ENCODE measurements around the gene ACY1. TPM values are rescaled to one million over a fixed set of nuclear protein-coding genes. Genes with fewer than 3 reads are reported as not detected.
A peak's percentile ranks its signal among the peaks of the same experiment; 100 is the strongest.

The ACY1 gene
- 18.0 TPM for polyA plus RNA-seq

GRCh38 chr3:51982838-51983577, at the start of gene ACY1:
ACY1 (plus strand) TSS chr3:51983535; CDS start chr3:51984065, 530 bp downstream.
- H3K9me3 Mint-ChIP-seq, result no peaks in the 10 kb centered on the region
- H3K27me3 Mint-ChIP-seq, result no peaks in the 10 kb centered on the region
- peak within 1 kb of the TSS; percentile 80 to 94 (median 85) for H3K27ac Mint-ChIP-seq
- H3K4me3 Mint-ChIP-seq, result peak within 1 kb of the TSS; percentile 68 to 93 (median 92)
- no peaks in the 10 kb centered on the region for H3K36me3 Mint-ChIP-seq
- peaks cover 3 to 13% (median 9%) of the 10 kb centered on the region in 3 donors for H3K4me1 Mint-ChIP-seq

DNA sequence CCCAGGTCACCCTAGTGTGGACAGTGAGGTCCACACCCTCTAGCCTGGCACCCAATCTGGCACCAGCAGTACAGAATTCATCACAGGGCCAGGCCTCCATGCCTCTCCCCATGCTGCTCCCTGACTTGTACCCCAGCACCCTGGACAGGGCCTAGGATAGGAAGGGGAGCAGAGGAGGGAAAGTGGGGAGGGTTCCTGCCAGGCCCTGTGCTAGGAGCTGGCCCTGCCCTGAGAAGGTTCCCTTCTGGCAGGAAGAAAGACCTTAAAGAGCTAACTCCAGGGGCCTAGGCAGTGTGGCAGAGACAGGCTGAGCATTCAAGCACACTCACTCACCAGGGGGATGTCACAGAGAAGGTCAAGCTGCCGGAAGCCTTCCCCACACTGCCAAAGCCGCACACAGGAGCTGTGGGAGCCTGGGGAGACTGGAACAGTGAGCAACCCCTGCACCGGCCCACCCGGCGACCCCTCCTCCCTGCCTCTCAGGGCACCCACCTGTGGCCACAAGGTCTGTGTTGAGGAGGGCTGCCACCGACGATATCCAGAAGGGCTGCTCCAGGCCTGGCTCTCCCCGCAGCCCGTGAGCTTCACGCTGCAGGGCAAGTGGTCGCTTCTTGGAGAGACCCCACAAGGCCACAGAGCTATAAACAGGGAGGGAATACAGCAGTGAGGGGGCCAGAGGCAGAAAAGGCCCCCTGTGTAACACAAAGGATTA, 49.0 kb upstream of the ACY1 start:
- Mint-ChIP-seq H3K27me3 (no peaks in the 10 kb centered on the region), H3K36me3 (peaks cover 6% of the 10 kb centered on the region), H3K27ac (no peak overlapping the region), H3K9me3 (peaks cover 0 to 2% (median 0%) of the 10 kb centered on the region in 3 donors), H3K4me3 (no peak overlapping the region), H3K4me1 (peaks cover 0 to 3% (median 3%) of the 10 kb centered on the region in 3 donors)

GRCh38 chr3:51934991-51935885, 48.1 kb upstream of the ACY1 start:
- H3K4me1 Mint-ChIP-seq, result peaks cover 0 to 8% (median 4%) of the 10 kb centered on the region in 3 donors
- H3K36me3 Mint-ChIP-seq, result peaks cover 2% of the 10 kb centered on the region
- no peaks in the 10 kb centered on the region for H3K9me3 Mint-ChIP-seq
- H3K27ac Mint-ChIP-seq, result peak overlapping the region in 1 of 3 donors; percentile 90
- H3K27me3 Mint-ChIP-seq, result no peaks in the 10 kb centered on the region
- H3K4me3 Mint-ChIP-seq, result no peak overlapping the region

DNA sequence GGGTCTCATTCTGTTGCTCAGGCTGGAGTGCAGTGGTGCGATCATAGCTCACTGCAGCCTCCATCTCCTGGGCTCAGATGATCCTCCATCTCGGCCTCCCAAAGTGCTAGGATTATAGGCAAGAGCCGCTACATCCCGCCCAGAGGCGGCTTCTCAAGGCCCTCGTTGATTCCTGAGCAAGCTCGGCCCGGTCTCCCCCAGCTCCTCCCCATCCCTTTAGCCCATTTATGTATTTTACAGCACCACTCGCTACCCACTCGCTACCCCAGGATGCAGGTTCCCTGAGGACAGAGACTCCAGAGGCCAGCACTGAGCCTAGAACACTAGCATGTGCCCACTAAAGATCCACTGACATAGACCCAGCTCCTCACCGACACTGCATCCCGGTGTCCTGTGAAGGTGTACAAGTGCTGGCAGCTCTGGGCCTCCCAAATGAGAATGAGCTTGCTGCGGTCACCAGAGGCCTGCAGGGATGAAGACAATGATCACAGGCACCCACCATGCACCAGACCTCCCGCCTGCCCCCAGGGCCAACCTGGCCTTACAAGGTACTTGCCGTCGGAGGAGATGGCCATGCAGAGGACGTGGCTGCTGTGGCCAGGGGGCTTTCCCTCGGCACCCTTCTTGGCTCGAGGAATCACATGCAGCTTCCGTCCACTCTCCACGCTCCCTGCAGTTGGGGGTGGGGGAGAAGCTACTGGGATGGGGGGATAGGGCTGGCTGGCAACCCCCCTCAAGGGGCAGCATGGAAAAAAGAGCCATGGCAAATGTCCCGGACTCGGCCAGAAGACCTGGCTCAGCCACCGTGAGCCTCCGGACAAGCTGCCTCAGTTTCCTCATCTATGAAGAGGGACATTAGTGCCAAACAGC, 47.2 kb upstream of the ACY1 start:
- H3K4me3 Mint-ChIP-seq, result no peak overlapping the region
- H3K9me3 Mint-ChIP-seq, result no peaks in the 10 kb centered on the region
- H3K27ac Mint-ChIP-seq, result peak overlapping the region in 1 of 3 donors; percentile 90
- H3K4me1 Mint-ChIP-seq, result peaks cover 6 to 17% (median 12%) of the 10 kb centered on the region in 3 donors
- H3K27me3 Mint-ChIP-seq, result no peaks in the 10 kb centered on the region
- H3K36me3 Mint-ChIP-seq, result peaks cover 2% of the 10 kb centered on the region

DNA sequence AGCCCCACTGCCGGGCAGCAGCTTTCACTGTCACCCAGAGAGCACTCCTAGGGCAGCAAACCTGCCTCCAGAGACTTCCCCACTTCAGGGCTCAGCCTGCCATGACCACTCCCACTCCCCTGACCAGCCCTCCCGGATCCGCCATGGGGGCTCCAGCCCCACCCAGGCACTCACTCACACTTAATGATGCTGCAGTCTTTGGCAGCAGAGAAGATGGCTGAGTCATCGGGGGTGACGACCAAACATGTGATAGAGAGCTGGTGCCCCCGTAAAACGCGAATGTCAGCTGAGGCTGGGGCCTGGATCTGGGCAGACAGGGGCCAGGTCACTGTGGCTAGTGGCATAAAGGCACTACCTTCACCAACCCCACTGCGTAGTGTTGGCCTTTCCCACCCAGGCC, 46.3 kb upstream of the ACY1 start:
- Mint-ChIP-seq H3K27ac (peak overlapping the region in 1 of 3 donors; percentile 47), H3K4me3 (no peak overlapping the region), H3K9me3 (no peaks in the 10 kb centered on the region), H3K4me1 (peaks cover 12 to 18% (median 15%) of the 10 kb centered on the region in 3 donors), H3K36me3 (peaks cover 2% of the 10 kb centered on the region), H3K27me3 (no peaks in the 10 kb centered on the region)

DNA sequence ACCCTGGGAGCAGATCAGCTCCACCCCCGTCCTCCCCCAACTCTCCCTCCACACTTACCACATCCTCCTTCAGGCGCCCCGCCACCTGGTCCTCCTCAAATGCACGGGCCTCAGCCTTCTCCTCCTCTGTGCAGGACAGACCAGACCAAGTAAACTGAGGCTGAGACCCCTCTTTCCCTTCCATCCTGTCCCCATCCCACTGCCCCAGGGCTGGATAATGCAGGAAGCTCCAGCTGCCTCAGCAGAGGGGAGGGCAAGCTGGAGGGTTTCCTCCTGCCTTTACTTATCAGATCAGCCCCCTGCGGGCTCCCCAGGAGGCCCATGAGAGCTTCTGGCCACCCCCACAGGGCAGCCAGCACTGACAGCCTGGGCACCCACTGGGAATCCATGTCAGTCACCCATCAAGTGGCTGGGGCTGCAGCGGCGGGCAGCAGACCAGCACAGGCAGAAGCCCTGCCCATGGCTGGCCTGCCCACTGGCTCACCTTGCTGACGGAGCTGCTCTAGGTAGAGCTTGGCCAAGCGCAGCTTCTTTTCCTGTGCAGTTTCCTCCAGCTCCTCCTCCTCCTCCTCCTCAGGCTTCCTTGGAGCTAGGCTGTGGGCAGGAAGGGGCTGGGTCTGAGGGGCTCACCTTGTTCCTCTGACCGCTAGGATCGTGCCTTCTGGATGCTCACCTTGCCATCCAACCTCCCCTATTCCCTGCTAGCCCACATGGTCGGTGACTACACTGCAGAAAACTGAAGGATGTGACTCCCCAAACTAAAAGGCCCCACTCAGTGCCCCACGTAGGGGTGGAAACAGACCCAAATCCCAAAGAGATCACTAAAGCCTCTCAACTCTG, 45.5 kb upstream of the ACY1 start:
- Mint-ChIP-seq H3K36me3 (peaks cover 2% of the 10 kb centered on the region), H3K27me3 (no peaks in the 10 kb centered on the region), H3K4me1 (peaks cover 15 to 18% (median 15%) of the 10 kb centered on the region in 3 donors), H3K4me3 (peak overlapping the region in 2 of 4 donors; percentile 58 to 66), H3K9me3 (no peaks in the 10 kb centered on the region), H3K27ac (peak overlapping the region in 1 of 3 donors; percentile 47)

- no peaks in the 10 kb centered on the region for H3K9me3 Mint-ChIP-seq
- no peak overlapping the region for H3K27ac Mint-ChIP-seq
- H3K36me3 Mint-ChIP-seq, result peaks cover 2% of the 10 kb centered on the region
- H3K4me1 Mint-ChIP-seq, result peaks cover 15 to 20% (median 17%) of the 10 kb centered on the region in 3 donors
- H3K4me3 Mint-ChIP-seq, result peak overlapping the region in 2 of 4 donors; percentile 56 to 97
- H3K27me3 Mint-ChIP-seq, result no peaks in the 10 kb centered on the region
Observed at GRCh38 chr3:51938780-51939425, 44.4 kb upstream of the ACY1 start.

DNA sequence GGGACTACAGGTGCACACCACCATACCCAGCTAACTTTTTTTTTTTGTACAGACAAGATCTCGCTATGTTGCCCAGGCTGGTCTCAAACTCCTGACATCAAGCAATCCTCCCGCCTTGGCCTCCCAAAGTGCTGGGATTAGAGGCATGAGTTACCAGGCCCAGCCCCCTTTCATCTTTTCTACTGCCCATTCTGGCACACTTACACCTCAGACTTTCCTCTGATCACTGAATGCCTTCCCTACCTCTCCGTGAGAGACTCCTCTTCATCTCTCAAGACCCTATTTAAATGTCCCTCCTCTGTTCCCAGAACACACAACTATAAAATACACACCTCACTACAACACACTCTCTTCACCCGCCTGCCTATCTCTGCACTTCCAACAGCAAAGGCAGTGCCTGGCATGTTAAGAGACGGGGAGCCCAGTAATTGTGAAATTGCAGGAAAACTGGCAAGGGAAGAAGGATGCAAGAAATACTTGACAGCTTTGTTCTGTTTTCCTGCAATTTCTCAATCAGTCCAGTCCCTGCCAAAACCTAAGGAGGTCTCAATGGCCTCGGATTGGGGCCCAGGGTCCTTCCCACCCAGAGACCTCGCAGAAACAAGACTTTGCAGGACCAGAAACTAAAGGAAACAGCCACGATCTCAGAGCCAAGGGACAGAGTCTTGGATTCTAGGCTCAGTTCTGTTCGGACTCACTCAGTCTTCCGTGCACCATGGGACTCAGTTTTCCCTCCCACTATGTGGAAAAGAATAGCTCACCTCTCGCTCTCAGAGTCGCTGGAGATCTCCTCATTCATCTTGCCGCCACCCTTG, 42.5 kb upstream of the ACY1 start:
- peaks cover 15 to 20% (median 18%) of the 10 kb centered on the region in 3 donors for H3K4me1 Mint-ChIP-seq
- peak overlapping the region; percentile 1 to 81 (median 34) for H3K27ac Mint-ChIP-seq
- H3K36me3 Mint-ChIP-seq, result no peaks in the 10 kb centered on the region
- no peaks in the 10 kb centered on the region for H3K27me3 Mint-ChIP-seq
- no peaks in the 10 kb centered on the region for H3K9me3 Mint-ChIP-seq
- peak overlapping the region; percentile 92 to 97 (median 94) for H3K4me3 Mint-ChIP-seq

DNA sequence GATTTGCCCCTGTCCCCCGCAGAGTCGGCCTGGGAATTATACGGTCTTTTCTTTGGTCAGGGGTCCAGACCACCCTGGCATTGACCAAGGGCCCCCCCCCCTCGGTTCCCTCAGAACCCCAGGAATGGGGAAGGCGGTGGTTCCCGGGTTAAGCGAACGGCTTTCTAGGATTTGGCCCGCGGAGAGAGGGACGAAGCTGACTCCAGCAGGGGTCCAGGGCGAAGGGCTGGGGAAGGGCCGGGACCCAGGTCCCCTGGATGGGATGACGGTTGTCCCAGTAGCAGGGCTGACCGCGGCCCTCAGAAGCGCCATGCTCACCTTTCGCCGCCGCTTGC, 41.9 kb upstream of the ACY1 start:
- H3K4me1 Mint-ChIP-seq, result peaks cover 15 to 20% (median 18%) of the 10 kb centered on the region in 3 donors
- H3K36me3 Mint-ChIP-seq, result no peaks in the 10 kb centered on the region
- no peaks in the 10 kb centered on the region for H3K27me3 Mint-ChIP-seq
- peak overlapping the region in 2 of 3 donors; percentile 67 to 92 for H3K27ac Mint-ChIP-seq
- peak overlapping the region; percentile 92 to 97 (median 96) for H3K4me3 Mint-ChIP-seq
- no peaks in the 10 kb centered on the region for H3K9me3 Mint-ChIP-seq

- peak within 1 kb of the TSS; percentile 92 to 97 (median 96) for H3K4me3 Mint-ChIP-seq
- H3K4me1 Mint-ChIP-seq, result peaks cover 15 to 20% (median 18%) of the 10 kb centered on the region in 3 donors
- no peaks in the 10 kb centered on the region for H3K36me3 Mint-ChIP-seq
Observed at GRCh38 chr3:51941798-51942602, 41.3 kb upstream of the ACY1 start, which contains the start of the genes PARP3 and RRP9. PARP3 (plus strand) TSS chr3:51942363; CDS start chr3:51943356, 993 bp downstream. RRP9 (minus strand) TSS chr3:51941904; CDS start chr3:51941867, 37 bp downstream.

DNA sequence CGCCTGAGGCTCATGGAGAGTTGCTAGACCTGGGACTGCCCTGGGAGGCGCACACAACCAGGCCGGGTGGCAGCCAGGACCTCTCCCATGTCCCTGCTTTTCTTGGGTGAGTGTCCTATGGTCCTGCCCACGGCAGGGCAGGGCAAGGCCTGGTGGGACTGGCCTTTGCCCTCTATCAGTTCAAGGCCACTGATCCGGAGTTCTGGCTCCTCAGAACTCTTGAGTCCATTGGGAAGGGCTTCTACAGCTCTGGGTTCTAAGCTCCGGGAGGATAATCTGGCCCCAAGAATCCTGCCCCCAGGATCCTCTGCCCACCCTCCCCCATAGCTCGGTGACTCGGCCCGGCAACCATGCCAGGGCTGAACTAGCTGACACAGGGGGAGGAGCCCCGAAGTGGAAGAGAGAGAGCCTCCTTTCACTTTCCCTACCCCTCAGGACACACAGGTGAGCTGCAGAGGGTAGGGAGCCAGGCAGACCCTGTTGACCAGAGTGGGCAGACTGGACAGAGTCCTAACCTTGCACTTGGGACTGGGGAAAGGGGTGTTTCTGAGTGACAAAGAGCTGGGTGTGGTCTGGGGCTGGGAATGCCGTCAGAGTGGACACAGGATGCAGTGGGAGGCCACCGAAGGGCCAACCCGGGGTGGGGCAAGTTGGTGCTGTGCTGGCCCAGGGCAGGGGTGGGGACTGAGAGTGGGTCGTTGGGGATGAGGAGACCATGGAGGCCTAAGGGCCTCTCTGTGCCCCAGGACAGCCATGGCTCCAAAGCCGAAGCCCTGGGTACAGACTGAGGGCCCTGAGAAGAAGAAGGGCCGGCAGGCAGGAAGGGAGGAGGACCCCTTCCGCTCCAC, 40.5 kb upstream of the ACY1 start:
- Mint-ChIP-seq H3K9me3 (no peaks in the 10 kb centered on the region), H3K36me3 (peaks cover 2% of the 10 kb centered on the region), H3K27me3 (no peaks in the 10 kb centered on the region), H3K27ac (peak overlapping the region; percentile 67 to 92 (median 83)), H3K4me1 (peaks cover 15 to 20% (median 18%) of the 10 kb centered on the region in 3 donors), H3K4me3 (peak overlapping the region; percentile 92 to 97 (median 96))

More at GRCh38 chr3:51941798-51942602, 41.3 kb upstream of the ACY1 start, which contains the start of the genes PARP3 and RRP9:
- Mint-ChIP-seq H3K27ac (peak within 1 kb of the TSS; percentile 67 to 92 (median 92)), H3K27me3 (no peaks in the 10 kb centered on the region), H3K9me3 (no peaks in the 10 kb centered on the region)
